NCI-H146 treated with DMSO at 0.1 percent for 48 hours (cell line): Measurements from ENCODE around the gene EXOC6.

Experiments used
- DNase-seq: peaks from one replicate; lab custom pipeline; 2025; ENCODE audit not compliant: unreplicated experiment; lab: John Stamatoyannopoulos, UW

The EXOC6 gene

DNA sequence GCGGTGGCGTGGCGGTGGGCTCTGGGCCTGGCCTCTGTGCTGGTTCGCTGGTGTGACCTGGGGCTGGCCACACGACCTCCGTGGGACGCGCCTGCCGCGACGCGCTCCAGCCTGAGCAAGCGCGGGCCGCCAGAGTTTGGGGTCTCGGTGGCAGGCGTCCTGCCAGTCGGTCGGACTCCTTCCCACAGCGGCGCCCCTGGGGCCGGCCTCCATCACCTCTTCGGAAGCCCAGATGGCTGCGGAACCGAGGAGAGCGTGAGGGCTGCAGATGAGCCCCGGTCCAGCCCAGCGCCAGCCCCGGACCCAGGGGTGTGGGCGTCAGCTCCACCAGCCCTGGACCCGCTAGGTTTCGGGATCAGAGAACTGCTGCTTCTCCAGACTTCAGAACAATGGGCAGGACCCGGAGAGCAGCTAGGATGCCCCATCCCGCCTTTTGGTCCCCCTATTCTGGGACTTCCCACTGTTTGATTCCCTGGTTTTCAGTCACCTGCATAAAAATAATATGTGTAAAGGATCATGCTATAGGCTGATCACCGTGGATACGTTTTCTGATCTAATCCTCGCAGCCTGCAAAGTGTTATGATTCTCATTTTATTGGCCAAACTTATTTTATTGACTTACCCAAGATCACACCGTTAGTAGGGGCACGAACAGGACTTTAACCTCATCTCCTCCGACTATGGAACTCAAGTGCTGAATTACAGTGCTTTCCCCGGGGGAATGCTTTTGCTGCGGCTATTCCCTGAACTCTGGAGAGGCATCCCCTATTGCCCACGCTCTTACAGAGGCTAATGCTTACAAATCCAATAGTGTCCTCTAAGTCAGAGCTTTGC, 215.0 kb downstream of the EXOC6 start:
- no peak for DNase-seq

- no peak for DNase-seq
These were observed 215.8 kb downstream of the EXOC6 start for GRCh38 chr10:93063977-93064660.

DNA sequence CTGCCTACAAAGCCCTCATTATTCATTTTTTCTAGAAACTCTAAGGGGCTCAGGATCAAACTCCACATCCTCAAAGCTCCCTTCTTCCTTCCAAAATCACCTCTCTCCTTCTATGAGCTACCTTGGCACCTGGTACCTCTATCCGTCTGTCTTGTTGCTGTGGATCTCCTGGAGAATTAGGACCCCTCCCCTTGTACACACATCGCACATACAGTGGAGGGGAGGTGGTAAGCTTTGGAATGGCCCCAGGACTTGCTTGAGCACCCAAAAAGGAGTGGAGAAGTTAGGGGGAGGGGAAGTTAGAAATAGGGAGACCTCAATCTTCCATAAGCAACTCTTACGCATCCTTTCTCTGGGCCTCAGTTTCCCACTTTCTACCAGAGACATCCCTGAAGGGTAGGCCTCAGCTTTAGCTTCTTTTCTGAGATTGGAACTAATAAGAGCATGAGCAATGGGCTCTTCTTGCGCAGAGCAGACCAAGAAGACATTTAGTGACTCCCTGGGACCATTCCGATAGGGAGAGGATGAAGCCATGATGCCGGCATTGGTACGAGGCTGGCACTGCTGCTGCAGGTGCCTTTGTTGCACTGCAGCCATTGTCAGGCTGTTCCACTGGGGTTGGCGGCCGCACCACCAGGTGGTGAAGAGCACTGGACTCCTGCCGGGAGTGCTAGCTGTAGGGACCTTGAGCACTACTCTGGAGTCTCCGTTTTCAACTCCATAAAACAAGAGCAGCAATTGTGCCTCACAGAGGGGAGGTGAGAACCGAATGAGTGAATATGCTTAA, 216.7 kb downstream of the EXOC6 start:
- no peak for DNase-seq

DNA sequence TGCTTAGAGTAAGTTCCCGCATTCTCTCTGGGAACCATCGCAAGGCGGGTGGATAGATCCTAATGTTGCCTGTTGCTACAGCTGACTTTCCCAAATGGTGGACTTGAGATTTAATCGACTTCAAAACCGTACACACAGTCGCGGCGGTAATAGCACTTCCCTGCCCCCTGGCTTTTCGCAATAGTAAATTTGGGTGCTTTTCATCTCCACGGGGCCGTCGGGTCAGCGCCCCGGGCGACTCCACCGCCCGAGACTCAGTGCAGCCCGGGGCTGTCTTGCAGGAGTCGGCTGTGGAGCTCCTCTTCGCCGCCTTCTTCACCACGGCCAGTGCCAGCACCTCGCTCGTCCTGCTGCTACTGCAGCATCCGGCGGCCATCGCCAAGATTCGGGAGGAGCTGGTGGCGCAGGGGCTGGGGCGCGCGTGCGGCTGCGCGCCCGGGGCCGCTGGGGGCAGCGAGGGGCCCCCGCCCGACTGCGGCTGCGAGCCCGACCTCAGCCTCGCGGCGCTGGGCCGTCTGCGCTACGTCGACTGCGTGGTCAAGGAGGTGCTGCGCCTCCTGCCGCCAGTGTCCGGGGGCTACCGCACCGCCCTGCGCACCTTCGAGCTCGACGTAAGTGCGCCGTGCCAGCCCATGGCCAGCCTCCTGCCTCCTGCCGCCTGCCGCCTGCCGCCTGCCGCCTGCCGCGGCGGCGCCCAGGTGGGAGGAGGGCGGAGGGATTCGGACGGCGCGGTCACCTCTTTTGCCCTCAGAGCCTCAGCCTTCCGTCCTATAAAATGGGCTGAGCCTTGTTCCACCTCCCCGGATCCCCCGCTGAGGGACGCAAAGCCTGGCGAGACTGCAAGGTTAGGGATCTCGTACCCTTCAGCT, 217.6 kb downstream of the EXOC6 start:
- no peak for DNase-seq

GRCh38 chr10:93066544-93066913, 218.2 kb downstream of the EXOC6 start:
- no peak for DNase-seq

GRCh38 chr10:93067443-93068365, 219.4 kb downstream of the EXOC6 start:
- no peak for DNase-seq

DNA sequence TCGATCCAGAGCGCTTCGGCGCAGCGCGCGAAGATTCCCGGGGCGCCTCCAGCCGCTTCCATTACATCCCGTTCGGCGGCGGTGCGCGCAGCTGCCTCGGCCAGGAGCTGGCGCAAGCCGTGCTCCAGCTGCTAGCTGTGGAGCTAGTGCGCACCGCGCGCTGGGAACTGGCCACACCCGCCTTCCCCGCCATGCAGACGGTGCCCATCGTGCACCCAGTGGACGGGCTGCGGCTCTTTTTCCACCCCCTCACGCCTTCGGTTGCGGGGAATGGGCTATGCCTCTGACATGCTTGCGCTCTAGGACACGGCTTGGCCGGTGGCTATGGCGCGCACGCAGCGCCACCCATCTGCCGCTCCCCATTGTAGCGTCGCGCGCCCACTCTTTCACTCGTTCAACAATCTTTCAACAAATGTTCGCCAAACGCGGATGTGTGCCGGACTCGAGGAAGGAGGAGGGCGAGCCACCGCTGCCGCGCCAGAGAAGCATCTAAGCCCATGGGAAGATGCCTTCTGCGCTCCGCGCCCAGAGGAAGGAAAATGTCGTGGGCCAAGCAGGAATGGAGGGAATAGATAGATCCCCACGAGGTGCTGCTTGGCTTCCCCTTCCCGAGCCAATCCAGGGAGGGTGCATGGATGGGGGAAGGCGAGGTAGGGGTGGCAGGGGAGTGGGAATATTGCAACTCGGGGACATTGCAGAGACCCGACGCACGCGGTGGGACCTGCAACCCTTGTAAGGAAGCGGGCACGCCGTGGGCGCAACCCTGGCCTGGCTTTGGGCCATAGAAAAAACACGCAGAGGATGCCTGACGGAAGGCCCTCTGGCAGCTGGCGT, 220.3 kb downstream of the EXOC6 start:
- DNase-seq, result no peak

GRCh38 chr10:93069245-93069561, 220.9 kb downstream of the EXOC6 start:
- DNase-seq, result no peak

- no peak for DNase-seq
These were observed 222.3 kb downstream of the EXOC6 start for GRCh38 chr10:93070378-93071176.

DNA sequence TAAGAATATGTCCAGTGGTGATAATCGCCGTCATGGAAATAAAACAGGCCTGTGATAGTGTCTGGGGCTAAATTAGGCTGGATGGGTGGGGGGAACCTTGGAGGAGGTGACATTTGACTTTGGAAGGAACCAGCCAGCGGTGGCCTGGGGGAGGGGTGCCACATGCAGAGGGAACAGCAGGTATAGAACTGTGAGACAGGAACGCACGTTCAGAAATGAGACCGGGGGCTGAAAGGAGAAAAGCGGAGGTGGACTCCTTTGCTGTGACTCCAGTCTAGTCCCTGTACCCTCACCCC, 222.8 kb downstream of the EXOC6 start:
- no peak for DNase-seq

DNA sequence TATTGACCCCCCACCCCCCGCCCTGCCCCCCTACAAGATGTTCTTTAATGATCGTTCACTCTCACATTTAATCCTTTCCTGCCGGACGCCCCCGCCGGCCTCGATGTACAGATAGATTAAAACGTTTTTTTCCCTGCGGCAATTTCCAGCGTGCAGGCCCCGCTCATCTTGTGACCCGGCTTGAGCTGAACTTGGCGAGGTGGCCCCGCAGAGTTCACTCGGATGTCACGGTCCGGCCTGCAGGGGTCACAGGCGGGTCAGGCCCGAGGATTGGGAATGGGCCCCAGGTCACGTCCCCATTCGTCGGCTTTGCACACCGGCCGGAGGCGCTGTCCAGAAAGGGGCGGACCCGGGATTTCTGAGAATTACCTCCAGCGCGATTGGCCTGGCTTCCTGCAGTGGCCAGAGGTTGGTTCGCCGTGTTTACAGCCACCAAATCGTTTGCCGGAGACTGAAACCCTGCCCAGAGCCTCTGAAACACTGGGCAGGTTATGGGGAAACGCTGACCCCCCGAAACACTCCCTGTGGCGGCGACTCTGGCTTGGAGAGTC, 223.4 kb downstream of the EXOC6 start:
- DNase-seq, result no peak

GRCh38 chr10:93072225-93072712, 223.9 kb downstream of the EXOC6 start:
- DNase-seq, result no peak

- no peak for DNase-seq
These were observed 224.6 kb downstream of the EXOC6 start for GRCh38 chr10:93072713-93073538.

- peak; percentile 52 for DNase-seq
These were observed 225.3 kb downstream of the EXOC6 start, which contains the start of gene CYP26A1 for GRCh38 chr10:93073539-93074146. Gene CYP26A1, plus strand, starts transcription at chr10:93073893. Its CDS starts 42 bp downstream, at chr10:93073935.

- DNase-seq, result no peak
These were observed 225.9 kb downstream of the EXOC6 start for GRCh38 chr10:93074147-93074596.

- no peak for DNase-seq
These were observed 226.5 kb downstream of the EXOC6 start for GRCh38 chr10:93074597-93075368.
